NCI-H1417 treated with DMSO at 0.1 percent for 48 hours (cell line): ENCODE data around the gene SLC9A5.

ENCODE experiments used
- DNase-seq: peaks from one replicate; lab custom pipeline; 2025; lab: John Stamatoyannopoulos, UW

SLC9A5 gene

GRCh38 chr16:67248401-67249177 lies at the start of gene SLC9A5:
Gene SLC9A5 (plus strand): TSS chr16:67248979. CDS start chr16:67249015, 36 bp downstream.
- no peak for DNase-seq

GRCh38 chr16:67199011-67199807 lies 49.6 kb upstream of the SLC9A5 start, which contains the start of gene ELMO3:
Gene ELMO3 (plus strand): TSS chr16:67199131. CDS start chr16:67199327, 196 bp downstream.
- no peak for DNase-seq

DNA sequence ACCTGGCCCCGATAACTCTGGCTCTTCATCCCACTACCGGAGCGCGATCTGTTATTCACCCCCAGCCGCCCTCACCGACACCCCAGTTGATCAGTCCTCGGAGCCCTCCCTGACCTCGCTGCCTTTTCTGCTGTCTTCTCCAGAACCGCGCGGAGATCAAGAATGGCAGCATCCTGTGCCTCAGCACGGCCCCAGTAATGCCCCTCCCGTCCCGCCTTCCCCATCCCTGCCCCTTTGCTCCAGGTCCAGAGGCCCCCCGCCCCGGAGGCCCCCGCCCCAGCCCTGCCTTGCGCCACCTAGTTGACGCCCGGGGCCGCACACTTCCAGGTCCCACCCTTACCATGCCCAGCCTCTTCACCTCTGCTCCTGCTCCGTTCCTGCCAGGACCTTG lies 49.0 kb upstream of the SLC9A5 start:
- DNase-seq = no peak

- DNase-seq = no peak
Measured at GRCh38 chr16:67200491-67200890, 48.3 kb upstream of the SLC9A5 start.

DNA sequence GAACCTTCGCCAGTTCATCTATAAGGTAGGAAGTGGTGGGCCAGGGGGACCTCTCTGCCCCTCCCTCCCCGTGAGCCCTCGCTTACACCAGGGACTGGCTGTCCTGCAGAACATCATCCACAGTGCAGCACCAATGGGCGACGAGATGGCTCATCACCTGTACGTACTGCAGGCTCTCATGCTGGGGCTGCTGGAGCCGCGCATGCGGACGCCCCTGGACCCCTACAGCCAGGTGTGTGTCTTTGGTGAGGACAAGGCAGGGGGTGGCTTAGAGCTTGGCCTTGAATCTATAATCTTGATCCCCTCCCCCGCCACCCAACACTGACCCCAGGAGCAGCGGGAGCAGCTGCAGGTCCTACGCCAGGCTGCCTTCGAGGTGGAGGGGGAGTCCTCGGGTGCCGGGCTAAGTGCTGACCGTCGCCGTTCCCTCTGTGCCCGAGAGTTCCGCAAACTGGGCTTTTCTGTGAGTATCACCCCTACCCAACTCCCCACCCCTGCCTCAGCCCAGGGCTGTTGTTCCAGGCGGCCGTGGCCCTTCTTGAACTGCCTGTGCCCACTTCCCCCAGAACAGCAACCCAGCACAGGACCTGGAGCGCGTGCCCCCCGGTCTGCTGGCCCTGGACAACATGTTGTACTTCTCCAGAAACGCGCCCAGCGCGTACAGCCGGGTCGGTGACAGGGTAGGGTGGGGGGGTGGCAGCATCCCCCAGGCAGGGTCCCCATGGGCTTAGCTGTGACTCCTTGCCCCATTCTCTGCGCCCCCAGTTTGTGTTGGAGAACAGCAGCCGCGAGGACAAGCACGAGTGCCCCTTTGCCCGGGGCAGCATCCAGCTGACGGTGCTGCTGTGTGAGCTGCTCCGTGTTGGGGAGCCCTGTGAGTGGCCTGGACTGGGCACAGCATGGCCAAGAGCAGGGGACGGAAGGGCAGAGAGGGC lies 47.1 kb upstream of the SLC9A5 start:
- no peak for DNase-seq

GRCh38 chr16:67202426-67202825 lies 46.4 kb upstream of the SLC9A5 start:
- DNase-seq = no peak

DNA sequence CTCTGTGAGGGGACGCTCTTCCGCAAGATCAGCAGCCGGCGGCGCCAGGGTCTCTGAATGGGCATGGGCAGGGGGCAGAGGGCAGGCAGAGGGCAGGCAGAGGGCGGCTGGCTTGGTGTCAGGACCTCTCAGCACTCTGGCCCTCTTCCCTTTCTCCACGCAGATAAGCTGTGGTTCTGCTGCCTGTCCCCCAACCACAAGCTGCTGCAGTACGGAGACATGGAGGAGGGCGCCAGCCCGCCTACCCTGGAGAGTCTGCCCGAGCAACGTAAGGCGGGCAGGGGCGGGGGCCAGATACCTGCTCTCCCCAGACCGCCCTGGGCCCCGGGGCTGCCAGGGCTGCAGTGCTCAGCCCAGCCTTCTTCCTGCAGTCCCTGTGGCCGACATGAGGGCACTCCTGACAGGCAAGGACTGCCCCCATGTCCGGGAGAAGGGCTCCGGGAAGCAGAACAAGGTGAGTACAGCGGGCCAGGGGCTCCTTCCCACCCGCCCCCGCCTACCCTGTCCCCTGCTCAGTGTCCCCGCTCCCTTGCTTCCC lies 45.8 kb upstream of the SLC9A5 start:
- no peak for DNase-seq

GRCh38 chr16:67204076-67204475 lies 44.7 kb upstream of the SLC9A5 start:
- no peak for DNase-seq

- DNase-seq = no peak
Measured at GRCh38 chr16:67206129-67206837, 42.5 kb upstream of the SLC9A5 start.

GRCh38 chr16:67206838-67207248 lies 41.9 kb upstream of the SLC9A5 start:
- no peak for DNase-seq

DNA sequence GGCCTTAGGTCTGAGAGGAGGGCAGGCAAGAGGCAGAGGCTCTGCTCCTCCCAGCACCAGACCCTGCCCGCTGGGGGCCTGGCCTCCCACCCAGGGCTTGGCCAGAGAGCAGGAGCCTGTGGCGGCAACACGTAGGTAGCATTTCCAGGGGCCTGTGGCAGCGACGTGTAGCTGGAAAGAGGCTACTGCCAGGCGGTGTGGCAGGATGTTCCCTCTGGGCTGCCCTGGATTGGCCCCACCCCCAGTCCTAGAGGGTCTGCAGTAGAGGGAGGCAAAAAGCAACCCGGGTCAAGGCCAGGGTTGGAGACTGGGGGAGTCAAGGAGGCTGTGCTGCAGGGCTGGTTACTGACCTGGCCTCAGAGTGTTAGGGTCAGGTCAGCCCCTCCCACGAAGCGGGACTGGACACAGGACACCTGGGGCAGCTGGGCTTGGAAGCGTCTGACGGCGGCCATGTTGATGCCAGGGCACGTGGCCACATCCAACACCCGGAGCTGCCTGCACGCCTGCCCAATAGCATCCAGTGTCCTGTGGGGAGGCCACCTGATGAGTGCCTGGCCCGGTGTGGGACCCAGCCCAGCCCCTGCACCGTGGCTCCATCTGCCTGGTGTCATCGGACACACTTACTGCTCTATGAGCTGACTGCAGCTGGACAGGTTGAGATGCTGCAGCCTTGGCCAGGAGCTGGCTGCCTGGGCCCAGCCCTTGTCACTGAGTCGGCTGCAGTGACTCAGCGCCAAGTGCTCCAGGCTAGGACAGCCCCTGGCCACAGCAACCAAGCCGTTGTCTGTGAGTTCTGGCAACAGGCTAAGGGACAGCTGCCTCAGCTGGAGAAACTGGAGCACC lies 41.3 kb upstream of the SLC9A5 start:
- DNase-seq = no peak

- DNase-seq = no peak
Measured at GRCh38 chr16:67208154-67208896, 40.5 kb upstream of the SLC9A5 start.

DNA sequence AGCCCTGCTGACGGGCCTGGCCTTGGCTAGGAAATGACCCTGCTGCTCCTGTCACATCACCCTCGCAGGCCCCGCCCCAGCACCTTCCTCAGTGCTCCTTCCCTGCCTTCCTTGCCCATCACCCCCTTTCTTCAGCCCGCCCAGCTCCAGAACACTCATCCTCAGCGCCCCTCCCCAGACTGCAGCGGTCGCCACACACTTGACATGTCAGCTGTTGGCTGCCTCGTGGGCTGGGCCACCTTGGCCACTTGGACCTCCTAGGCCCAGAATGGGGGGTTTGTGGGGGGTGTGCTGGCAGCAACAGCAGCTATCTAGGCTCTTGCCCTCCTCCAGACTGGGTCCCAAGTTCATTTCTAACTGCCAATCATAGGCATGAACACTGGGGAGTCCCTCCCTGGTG lies 39.2 kb upstream of the SLC9A5 start:
- DNase-seq = no peak

- DNase-seq = no peak
Measured at GRCh38 chr16:67210069-67210937, 38.5 kb upstream of the SLC9A5 start.

GRCh38 chr16:67211674-67212073 lies 37.1 kb upstream of the SLC9A5 start:
- DNase-seq = no peak

DNA sequence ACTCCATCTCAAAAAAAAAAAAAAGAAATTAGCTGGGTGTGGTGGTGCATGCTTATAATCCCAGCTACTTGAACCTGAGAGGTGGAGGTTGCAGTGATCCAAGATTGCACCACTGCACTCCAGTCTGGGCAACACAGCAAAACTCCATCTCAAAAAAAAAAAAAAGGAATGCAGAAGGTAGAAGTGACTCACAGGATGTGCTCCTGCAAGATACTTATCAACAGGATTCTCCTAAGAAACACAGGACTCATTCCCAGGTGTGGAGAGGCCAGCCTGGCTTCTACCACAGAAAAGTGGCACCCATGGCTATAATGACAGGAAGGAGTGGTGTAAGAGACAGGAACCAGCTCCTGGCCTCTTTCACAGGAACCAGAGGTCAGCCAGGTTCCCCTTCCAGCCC lies 36.0 kb upstream of the SLC9A5 start:
- DNase-seq = no peak

GRCh38 chr16:67213197-67214019 lies 35.4 kb upstream of the SLC9A5 start:
- no peak for DNase-seq

GRCh38 chr16:67215706-67216105 lies 33.1 kb upstream of the SLC9A5 start:
- DNase-seq = no peak
